DND-41 (cell line): Measurements from ENCODE around the gene LCOR.
"Not testable (repeated sequence)": the region's sequence is repeated elsewhere in the genome, so short reads cannot be mapped to it uniquely, and the experiment has no call there.

Experiments
- EZH2 ChIP-seq: IDR thresholded peaks from 3 replicates; pipeline ENCODE4 v1.6.1; 2012; ENCODE audit warnings: borderline replicate concordance, low read depth, mild to moderate bottlenecking, moderate library complexity, low read length, inconsistent platforms; ENCODE audit not compliant: severe bottlenecking
- TF ChIP-seq, protein P1 (sequence below): IDR thresholded peaks from 2 replicates; pipeline ENCODE4 v1.5.1; 2012; ENCODE audit warnings: borderline replicate concordance, low read length, moderate library complexity, mild to moderate bottlenecking; ENCODE audit not compliant: poor library complexity, severe bottlenecking; ENCODE audit errors: extremely low read depth

DNA sequence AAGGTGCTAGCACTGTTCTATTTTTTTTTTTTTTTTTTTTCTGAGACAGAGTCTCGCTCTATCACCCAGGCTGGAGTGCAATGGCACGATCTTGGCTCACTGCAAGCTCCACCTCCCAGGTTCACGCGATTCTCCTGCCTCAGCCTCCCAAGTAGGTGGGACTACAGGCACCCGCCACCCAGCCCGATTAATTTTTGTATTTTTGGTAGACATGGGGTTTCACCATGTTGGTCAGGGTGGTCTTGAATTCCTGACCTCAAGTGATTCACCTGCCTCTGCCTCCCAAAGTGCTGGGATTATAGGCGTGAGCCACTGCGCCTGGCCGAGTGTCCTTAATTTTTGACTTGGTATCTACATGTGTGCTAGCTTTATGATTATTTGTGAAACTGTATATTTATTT, 201.7 kb downstream of the LCOR start:
- TF ChIP-seq, protein P1, sequence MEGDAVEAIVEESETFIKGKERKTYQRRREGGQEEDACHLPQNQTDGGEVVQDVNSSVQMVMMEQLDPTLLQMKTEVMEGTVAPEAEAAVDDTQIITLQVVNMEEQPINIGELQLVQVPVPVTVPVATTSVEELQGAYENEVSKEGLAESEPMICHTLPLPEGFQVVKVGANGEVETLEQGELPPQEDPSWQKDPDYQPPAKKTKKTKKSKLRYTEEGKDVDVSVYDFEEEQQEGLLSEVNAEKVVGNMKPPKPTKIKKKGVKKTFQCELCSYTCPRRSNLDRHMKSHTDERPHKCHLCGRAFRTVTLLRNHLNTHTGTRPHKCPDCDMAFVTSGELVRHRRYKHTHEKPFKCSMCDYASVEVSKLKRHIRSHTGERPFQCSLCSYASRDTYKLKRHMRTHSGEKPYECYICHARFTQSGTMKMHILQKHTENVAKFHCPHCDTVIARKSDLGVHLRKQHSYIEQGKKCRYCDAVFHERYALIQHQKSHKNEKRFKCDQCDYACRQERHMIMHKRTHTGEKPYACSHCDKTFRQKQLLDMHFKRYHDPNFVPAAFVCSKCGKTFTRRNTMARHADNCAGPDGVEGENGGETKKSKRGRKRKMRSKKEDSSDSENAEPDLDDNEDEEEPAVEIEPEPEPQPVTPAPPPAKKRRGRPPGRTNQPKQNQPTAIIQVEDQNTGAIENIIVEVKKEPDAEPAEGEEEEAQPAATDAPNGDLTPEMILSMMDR = not testable (repeated sequence)
- not testable (repeated sequence) for TF ChIP-seq EZH2
